HepG2 (cell line): ENCODE data around the gene L3MBTL1. TPM values are rescaled to one million over a fixed set of nuclear protein-coding genes. Genes with fewer than 3 reads are reported as not detected.
A peak's percentile ranks its signal among the peaks of the same experiment; 100 is the strongest.

Experiments
- BORCS8-MEF2B ChIP-seq: sonication (generic); formaldehyde crosslinking; IDR thresholded peaks from 2 replicates; pipeline ENCODE4 v1.8.0; 2022; ENCODE audit warnings: mild to moderate bottlenecking, missing genetic modification reagents
- GATA4 ChIP-seq: sonication (generic); IDR thresholded peaks from 2 replicates; pipeline ENCODE4 v1.6.1; 2016; ENCODE audit warnings: antibody characterized with exemption, low read depth, borderline replicate concordance
- GLI4 ChIP-seq: sonication (generic); formaldehyde crosslinking; IDR thresholded peaks from 2 replicates; pipeline ENCODE4 v1.5.1; 2020; ENCODE audit warnings: missing genetic modification reagents, mild to moderate bottlenecking, moderate library complexity, borderline replicate concordance
- HNRNPL ChIP-seq: fragments of 200-400 bp; formaldehyde crosslinking; IDR thresholded peaks from 2 replicates; pipeline ENCODE4 v1.6.1; 2017; ENCODE audit warnings: mild to moderate bottlenecking, low read depth, low read length
- IRX3 ChIP-seq: sonication (generic); formaldehyde crosslinking; IDR thresholded peaks from 2 replicates; pipeline ENCODE4 v1.8.1; 2023; ENCODE audit warnings: mild to moderate bottlenecking, low read depth, missing genetic modification reagents, borderline replicate concordance
- NFYC ChIP-seq: IDR thresholded peaks from 2 replicates; pipeline ENCODE4 v1.6.1; 2016; ENCODE audit warnings: missing genetic modification reagents, missing compliant biosample characterization
- REL ChIP-seq: sonication (generic); formaldehyde crosslinking; conservative IDR thresholded peaks from 2 replicates; pipeline ENCODE4 v1.8.0; 2022; ENCODE audit warnings: mild to moderate bottlenecking, missing genetic modification reagents, moderate library complexity
- RELA ChIP-seq: sonication (generic); formaldehyde crosslinking; IDR thresholded peaks from 2 replicates; pipeline ENCODE4 v1.4.0; 2020; ENCODE audit warnings: missing genetic modification reagents
- RXRB ChIP-seq: IDR thresholded peaks from 2 replicates; pipeline ENCODE4 v1.6.1; 2016; ENCODE audit warnings: borderline replicate concordance, missing genetic modification reagents, missing compliant biosample characterization
- SOX6 ChIP-seq, 2 experiments: fragments of 450-650 bp in 1 of 2; sonication (generic) in 1 of 2; formaldehyde crosslinking in 1 of 2; IDR thresholded peaks; 2 replicates each; pipeline versions ENCODE4 v1.4.0 to v1.6.1; 2017 to 2020; ENCODE audit warnings: antibody characterized with exemption in 1 of 2, mild to moderate bottlenecking in 1 of 2, missing genetic modification reagents in 1 of 2
- SRF ChIP-seq: IDR thresholded peaks from 2 replicates; pipeline ENCODE4 v1.6.1; 2011; ENCODE audit warnings: mild to moderate bottlenecking, low read depth, low read length, moderate library complexity
- SUZ12 ChIP-seq: fragments of 150-350 bp; IDR thresholded peaks from 2 replicates; pipeline ENCODE4 v1.6.1; 2014; ENCODE audit warnings: low read depth, low read length
- ZC3H4 ChIP-seq: sonication (generic); formaldehyde crosslinking; IDR thresholded peaks from 2 replicates; pipeline ENCODE4 v1.4.0; 2020; ENCODE audit warnings: missing genetic modification reagents, borderline replicate concordance
- ZFP37 ChIP-seq: sonication (generic); formaldehyde crosslinking; IDR thresholded peaks from 2 replicates; pipeline ENCODE4 v1.4.0; 2020; ENCODE audit warnings: missing genetic modification reagents, borderline replicate concordance
- ZFX ChIP-seq: sonication (generic); formaldehyde crosslinking; IDR thresholded peaks from 2 replicates; pipeline ENCODE4 v1.4.0; 2020; ENCODE audit warnings: mild to moderate bottlenecking, low read depth, missing genetic modification reagents, moderate library complexity
- ZNF501 ChIP-seq: sonication (generic); formaldehyde crosslinking; IDR thresholded peaks from 2 replicates; pipeline ENCODE4 v1.5.1; 2020; ENCODE audit warnings: mild to moderate bottlenecking, moderate library complexity, missing genetic modification reagents
- polyA plus RNA-seq, 8 experiments: library from polyadenylated mRNA; depleted of rRNA in 3 of 8; stranded (reverse) in 7 of 8; unstranded in 1 of 8; fragments of >200 nt; fragmentation: Illumina TruSeq in 4 of 8; extraction: Trizol in 4 of 8; gene quantifications; 2 replicates each; pipeline versions ENCODE4 v1.2.1 to v1.2.3, GENCODE V29; 2011 to 2016; ENCODE audit warnings: low read depth in 4 of 8, missing spikeins in 1 of 8, mixed read lengths in 1 of 8; ENCODE audit not compliant: insufficient read depth in 1 of 8
- total RNA-seq, 5 experiments: library from RNA; depleted of rRNA; stranded (reverse); fragments of >200 nt; fragmentation: Illumina TruSeq; extraction: Trizol; gene quantifications; 2 replicates each; pipeline ENCODE4 v1.2.3, GENCODE V29; 2016; ENCODE audit warnings: low read depth in 1 of 5
- TF ChIP-seq, protein P1 (sequence below): sonication (generic); formaldehyde crosslinking; IDR thresholded peaks from 2 replicates; pipeline ENCODE4 v1.5.0; 2020; ENCODE audit warnings: missing genetic modification reagents
- TF ChIP-seq, protein P2 (sequence below): sonication (generic); formaldehyde crosslinking; IDR thresholded peaks from 2 replicates; pipeline ENCODE4 v1.4.0; 2020; ENCODE audit warnings: low read depth, mild to moderate bottlenecking, missing genetic modification reagents
- TF ChIP-seq, protein P3 (sequence below): sonication (generic); formaldehyde crosslinking; IDR thresholded peaks from 2 replicates; pipeline ENCODE4 v1.4.0; 2020; ENCODE audit warnings: mild to moderate bottlenecking, missing genetic modification reagents
- TF ChIP-seq, protein P4 (sequence below): IDR thresholded peaks from 2 replicates; pipeline ENCODE4 v1.6.1; 2012; ENCODE audit warnings: inconsistent platforms
- TF ChIP-seq, protein P5 (sequence below): sonication (generic); formaldehyde crosslinking; IDR thresholded peaks from 2 replicates; pipeline ENCODE4 v1.5.0; 2020; ENCODE audit warnings: missing genetic modification reagents
- TF ChIP-seq, protein P6 (sequence below): sonication (generic); formaldehyde crosslinking; IDR thresholded peaks from 2 replicates; pipeline ENCODE4 v1.4.0; 2020; ENCODE audit warnings: mild to moderate bottlenecking, missing genetic modification reagents, borderline replicate concordance

L3MBTL1 gene
- total and polyA plus RNA-seq, 2 of the 13 experiments (the other 11 are each of a cell fraction or from before 2014, with no cell fraction given) = 9.0 to 17.8 TPM

DNA sequence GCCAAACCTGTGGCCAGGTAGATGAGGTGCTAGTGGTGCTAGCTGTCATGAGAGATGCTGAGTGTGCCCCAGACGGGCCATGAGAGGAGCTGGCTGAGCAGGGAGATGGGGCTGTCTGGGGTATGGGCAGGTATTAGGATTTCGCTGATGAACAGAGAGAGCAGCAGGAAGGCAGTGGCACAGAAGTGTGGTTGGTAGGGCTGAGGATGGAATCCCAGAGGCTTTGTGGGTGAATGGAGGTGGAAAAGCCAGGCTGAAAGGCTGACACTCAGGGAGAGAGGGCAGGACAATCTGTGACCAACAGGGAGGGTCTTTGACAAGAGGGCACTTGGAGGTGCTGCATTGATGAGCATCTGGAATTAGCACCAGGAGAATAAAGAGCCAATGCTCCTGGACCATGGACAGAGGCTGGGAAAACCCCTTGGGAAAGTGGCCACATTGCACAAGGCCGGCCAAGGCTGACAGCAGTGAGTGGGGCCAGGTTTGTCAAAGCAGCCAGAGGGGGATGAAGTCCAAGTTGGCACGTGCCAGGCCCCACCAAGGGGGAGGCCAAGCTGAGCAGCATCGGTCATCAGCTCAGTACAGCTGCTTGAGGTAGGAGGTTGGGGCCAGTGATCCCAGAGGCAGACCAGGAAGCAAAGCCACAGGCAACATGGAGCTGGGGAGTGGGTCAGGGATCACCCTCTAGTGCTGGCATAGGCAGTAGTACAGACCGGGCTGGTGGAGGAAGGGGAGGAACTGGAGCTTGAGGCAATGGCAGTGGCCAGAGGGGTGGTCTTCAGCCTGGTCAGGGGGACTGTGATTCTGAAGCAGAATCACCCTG, 31.6 kb downstream of the L3MBTL1 start (continued):
- TF ChIP-seq, protein P1, sequence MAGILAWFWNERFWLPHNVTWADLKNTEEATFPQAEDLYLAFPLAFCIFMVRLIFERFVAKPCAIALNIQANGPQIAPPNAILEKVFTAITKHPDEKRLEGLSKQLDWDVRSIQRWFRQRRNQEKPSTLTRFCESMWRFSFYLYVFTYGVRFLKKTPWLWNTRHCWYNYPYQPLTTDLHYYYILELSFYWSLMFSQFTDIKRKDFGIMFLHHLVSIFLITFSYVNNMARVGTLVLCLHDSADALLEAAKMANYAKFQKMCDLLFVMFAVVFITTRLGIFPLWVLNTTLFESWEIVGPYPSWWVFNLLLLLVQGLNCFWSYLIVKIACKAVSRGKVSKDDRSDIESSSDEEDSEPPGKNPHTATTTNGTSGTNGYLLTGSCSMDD (CRISPR knock-in tag) = no peak
- TF ChIP-seq REL (peak; percentile 37; the same call in 1 of the 2 replicates), NFYC (no peak), RXRB (peak; percentile 46; the same call in 1 of the 2 replicates), GLI4 (CRISPR knock-in tag) (no peak), SUZ12 (no peak), SOX6 (IDR thresholded peaks at IDR 0.05) (no peak), SOX6 (CRISPR knock-in tag; IDR thresholded peaks at IDR 0.05) (no peak), ZFX (peak; percentile 54), HNRNPL (peak; percentile 94), ZC3H4 (CRISPR knock-in tag) (no peak), RELA (peak; percentile 100), SRF (no peak), BORCS8-MEF2B (CRISPR knock-in tag) (peak; percentile 57), IRX3 (CRISPR knock-in tag) (0 out of 2 replicates have a peak, but pooled peaks have one; percentile 33), ZFP37 (CRISPR knock-in tag) (peak; percentile 79; the same call in 1 of the 2 replicates), ZNF501 (CRISPR knock-in tag) (no peak), GATA4 (no peak)
- TF ChIP-seq, protein P2, sequence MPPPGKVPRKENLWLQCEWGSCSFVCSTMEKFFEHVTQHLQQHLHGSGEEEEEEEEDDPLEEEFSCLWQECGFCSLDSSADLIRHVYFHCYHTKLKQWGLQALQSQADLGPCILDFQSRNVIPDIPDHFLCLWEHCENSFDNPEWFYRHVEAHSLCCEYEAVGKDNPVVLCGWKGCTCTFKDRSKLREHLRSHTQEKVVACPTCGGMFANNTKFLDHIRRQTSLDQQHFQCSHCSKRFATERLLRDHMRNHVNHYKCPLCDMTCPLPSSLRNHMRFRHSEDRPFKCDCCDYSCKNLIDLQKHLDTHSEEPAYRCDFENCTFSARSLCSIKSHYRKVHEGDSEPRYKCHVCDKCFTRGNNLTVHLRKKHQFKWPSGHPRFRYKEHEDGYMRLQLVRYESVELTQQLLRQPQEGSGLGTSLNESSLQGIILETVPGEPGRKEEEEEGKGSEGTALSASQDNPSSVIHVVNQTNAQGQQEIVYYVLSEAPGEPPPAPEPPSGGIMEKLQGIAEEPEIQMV (CRISPR knock-in tag) = no peak
- TF ChIP-seq, protein P3, sequence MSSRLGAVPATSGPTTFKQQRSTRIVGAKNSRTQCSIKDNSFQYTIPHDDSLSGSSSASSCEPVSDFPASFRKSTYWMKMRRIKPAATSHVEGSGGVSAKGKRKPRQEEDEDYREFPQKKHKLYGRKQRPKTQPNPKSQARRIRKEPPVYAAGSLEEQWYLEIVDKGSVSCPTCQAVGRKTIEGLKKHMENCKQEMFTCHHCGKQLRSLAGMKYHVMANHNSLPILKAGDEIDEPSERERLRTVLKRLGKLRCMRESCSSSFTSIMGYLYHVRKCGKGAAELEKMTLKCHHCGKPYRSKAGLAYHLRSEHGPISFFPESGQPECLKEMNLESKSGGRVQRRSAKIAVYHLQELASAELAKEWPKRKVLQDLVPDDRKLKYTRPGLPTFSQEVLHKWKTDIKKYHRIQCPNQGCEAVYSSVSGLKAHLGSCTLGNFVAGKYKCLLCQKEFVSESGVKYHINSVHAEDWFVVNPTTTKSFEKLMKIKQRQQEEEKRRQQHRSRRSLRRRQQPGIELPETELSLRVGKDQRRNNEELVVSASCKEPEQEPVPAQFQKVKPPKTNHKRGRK (CRISPR knock-in tag) = no peak
- TF ChIP-seq, protein P4, sequence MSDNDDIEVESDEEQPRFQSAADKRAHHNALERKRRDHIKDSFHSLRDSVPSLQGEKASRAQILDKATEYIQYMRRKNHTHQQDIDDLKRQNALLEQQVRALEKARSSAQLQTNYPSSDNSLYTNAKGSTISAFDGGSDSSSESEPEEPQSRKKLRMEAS = peak; percentile 56; the same call in 1 of the 2 replicates
- TF ChIP-seq, protein P5, sequence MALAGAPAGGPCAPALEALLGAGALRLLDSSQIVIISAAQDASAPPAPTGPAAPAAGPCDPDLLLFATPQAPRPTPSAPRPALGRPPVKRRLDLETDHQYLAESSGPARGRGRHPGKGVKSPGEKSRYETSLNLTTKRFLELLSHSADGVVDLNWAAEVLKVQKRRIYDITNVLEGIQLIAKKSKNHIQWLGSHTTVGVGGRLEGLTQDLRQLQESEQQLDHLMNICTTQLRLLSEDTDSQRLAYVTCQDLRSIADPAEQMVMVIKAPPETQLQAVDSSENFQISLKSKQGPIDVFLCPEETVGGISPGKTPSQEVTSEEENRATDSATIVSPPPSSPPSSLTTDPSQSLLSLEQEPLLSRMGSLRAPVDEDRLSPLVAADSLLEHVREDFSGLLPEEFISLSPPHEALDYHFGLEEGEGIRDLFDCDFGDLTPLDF = no peak
- TF ChIP-seq, protein P6, sequence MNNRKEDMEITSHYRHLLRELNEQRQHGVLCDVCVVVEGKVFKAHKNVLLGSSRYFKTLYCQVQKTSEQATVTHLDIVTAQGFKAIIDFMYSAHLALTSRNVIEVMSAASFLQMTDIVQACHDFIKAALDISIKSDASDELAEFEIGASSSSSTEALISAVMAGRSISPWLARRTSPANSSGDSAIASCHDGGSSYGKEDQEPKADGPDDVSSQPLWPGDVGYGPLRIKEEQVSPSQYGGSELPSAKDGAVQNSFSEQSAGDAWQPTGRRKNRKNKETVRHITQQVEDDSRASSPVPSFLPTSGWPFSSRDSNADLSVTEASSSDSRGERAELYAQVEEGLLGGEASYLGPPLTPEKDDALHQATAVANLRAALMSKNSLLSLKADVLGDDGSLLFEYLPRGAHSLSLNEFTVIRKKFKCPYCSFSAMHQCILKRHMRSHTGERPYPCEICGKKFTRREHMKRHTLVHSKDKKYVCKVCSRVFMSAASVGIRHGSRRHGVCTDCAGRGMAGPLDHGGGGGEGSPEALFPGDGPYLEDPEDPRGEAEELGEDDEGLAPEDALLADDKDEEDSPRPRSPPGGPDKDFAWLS (CRISPR knock-in tag) = no peak
